HCT116 (cell line): Measurements from ENCODE around the gene ZNF490. TPM values are rescaled to one million over a fixed set of nuclear protein-coding genes. Genes with fewer than 3 reads are reported as not detected.

Experiments
- ATAC-seq: fragments of 200-7000 bp; cut with Tn5 transposase; 2 replicates; pipeline ENCODE4 v1.9.1; 2020; ENCODE audit warnings: mild to moderate bottlenecking, moderate library complexity
- BruUV-seq: library from RNA; stranded (reverse); fragments of 400-500 nt; replicated peaks from 2 replicates; lab custom pipeline; 2021; lab: Mats Ljungman, UMichigan
- CTCF ChIA-PET: fragments of 300-600 bp; sonication (Branson Sonifier 250); formaldehyde crosslinking; loops from one replicate; lab custom pipeline; 2021; ENCODE audit warnings: antibody characterized with exemption; lab: Charles Lee
- POLR2A ChIA-PET: fragments of 300-600, 350-600 bp; sonication (Branson Sonifier 250); formaldehyde crosslinking; loops from one replicate; lab custom pipeline; 2021; ENCODE audit warnings: antibody characterized with exemption; lab: Charles Lee
- RAD21 ChIA-PET, 2 experiments: fragments of 300-600 bp; sonication (Branson Sonifier 250); formaldehyde crosslinking; loops; one replicate each; lab custom pipeline; 2023; ENCODE audit warnings: low total read pairs in 2 of 2; ENCODE audit not compliant: uncharacterized antibody in 2 of 2, unreplicated experiment in 2 of 2, low non-redundant PET in 1 of 2; lab: Charles Lee
- DNase-seq: peaks from one replicate; pipeline ENCODE4 v3.0.0-alpha.2; 2010; ENCODE audit warnings: low read depth, low spot score
- H2AFZ ChIP-seq: fragments of 200-600 bp; shearing (Covaris generic), sonication (generic); 2 replicates; pipeline ENCODE4 v1.6.1; 2017; ENCODE audit warnings: low read depth, mixed run types, mixed read lengths, antibody characterized with exemption, low read length; ENCODE audit not compliant: poor library complexity, severe bottlenecking
- H3K27ac ChIP-seq: 2 replicates; pipeline ENCODE4 v1.5.1; 2012; ENCODE audit warnings: low read depth, low read length
- H3K27me3 ChIP-seq: fragments of 200-600 bp; sonication (generic); 2 replicates; pipeline ENCODE4 v1.6.1; 2016; ENCODE audit warnings: mixed run types, low read length, mixed read lengths; ENCODE audit not compliant: insufficient read depth
- H3K36me3 ChIP-seq, 2 experiments: fragments of 200-500 bp in 1 of 2; fragments of 200-600 bp in 1 of 2; sonication (Bioruptor generic) in 1 of 2; sonication (generic) in 1 of 2; 2 replicates each; pipeline versions ENCODE4 v1.5.1 to v1.6.1; 2014 to 2016; ENCODE audit warnings: low read length in 2 of 2, inconsistent platforms in 1 of 2, mixed read lengths in 1 of 2, mixed run types in 1 of 2; ENCODE audit not compliant: insufficient read depth in 2 of 2, control insufficient read depth in 1 of 2
- H3K4me1 ChIP-seq, 2 experiments: fragments of 200-600 bp in 1 of 2; sonication (generic) in 1 of 2; 2 replicates each; pipeline versions ENCODE4 v1.5.1 to v1.6.1; 2012 to 2017; ENCODE audit warnings: low read length in 2 of 2, inconsistent platforms in 1 of 2, mild to moderate bottlenecking in 1 of 2, mixed read lengths in 1 of 2, mixed run types in 1 of 2, moderate library complexity in 1 of 2; ENCODE audit not compliant: insufficient read depth in 2 of 2, control insufficient read depth in 1 of 2
- H3K4me2 ChIP-seq: fragments of 200-600 bp; sonication (generic); 2 replicates; pipeline ENCODE4 v1.6.1; 2017; ENCODE audit warnings: mixed run types, low read length, mixed read lengths
- H3K4me3 ChIP-seq, 2 experiments: fragments of 200-600 bp in 1 of 2; sonication (generic) in 1 of 2; replicated peaks in 1 of 2; 2 replicates each; pipeline ENCODE4 v1.5.1; 2011 to 2016; ENCODE audit warnings: low read length in 2 of 2, control low read depth in 1 of 2, low read depth in 1 of 2, mild to moderate bottlenecking in 1 of 2, mixed read lengths in 1 of 2, mixed run types in 1 of 2
- H3K79me2 ChIP-seq: fragments of 200-600 bp; sonication (generic); 2 replicates; pipeline ENCODE4 v1.6.1; 2017; ENCODE audit warnings: mild to moderate bottlenecking, mixed run types, low read length, moderate library complexity, mixed read lengths; ENCODE audit not compliant: insufficient read depth
- H3K9ac ChIP-seq: fragments of 200-600 bp; sonication (generic); 2 replicates; pipeline ENCODE4 v1.6.1; 2016; ENCODE audit warnings: low read length, mixed read lengths
- H3K9me2 ChIP-seq: fragments of 200-600 bp; sonication (generic), shearing (Covaris generic); 2 replicates; pipeline ENCODE4 v1.6.1; 2017; ENCODE audit warnings: mixed run types, mild to moderate bottlenecking, moderate library complexity; ENCODE audit not compliant: insufficient read depth
- H3K9me3 ChIP-seq, 2 experiments: fragments of 200-500 bp in 1 of 2; fragments of 200-600 bp in 1 of 2; sonication (Bioruptor generic) in 1 of 2; sonication (generic) in 1 of 2; 2 replicates each; pipeline ENCODE4 v1.6.1; 2014 to 2017; ENCODE audit warnings: low read length in 2 of 2, mixed read lengths in 2 of 2, inconsistent platforms in 1 of 2, low read depth in 1 of 2, mild to moderate bottlenecking in 1 of 2, mixed run types in 1 of 2, moderate library complexity in 1 of 2; ENCODE audit not compliant: control insufficient read depth in 1 of 2, insufficient read depth in 1 of 2
- H4K20me1 ChIP-seq: fragments of 200-600 bp; sonication (generic), shearing (Covaris generic); 2 replicates; pipeline ENCODE4 v1.6.1; 2017; ENCODE audit warnings: mixed run types, mild to moderate bottlenecking, moderate library complexity; ENCODE audit not compliant: insufficient read depth
- EZH2phosphoT487 ChIP-seq: fragments of 200-600 bp; IDR thresholded peaks from 2 replicates; pipeline ENCODE4 v1.6.1; 2018; ENCODE audit warnings: antibody characterized with exemption, borderline replicate concordance
- JUND ChIP-seq: IDR thresholded peaks from 2 replicates; pipeline ENCODE4 v1.6.1; 2012
- SIN3A ChIP-seq: IDR thresholded peaks from 2 replicates; pipeline ENCODE4 v1.6.1; 2012; ENCODE audit warnings: low read depth
- ZFX ChIP-seq: fragments of 450-650 bp; IDR thresholded peaks from 2 replicates; pipeline ENCODE4 v1.6.1; 2017
- intact Hi-C: fragments of 100-400 bp; cut with micrococcal nuclease; formaldehyde crosslinking; loops from 2 replicates; pipeline ENCODE4 v1.10.0; 2022
- total RNA-seq: library from RNA; stranded (reverse); gene quantifications from one replicate; pipeline ENCODE4 v1.2.1, GENCODE V29; 2021; ENCODE audit not compliant: unreplicated experiment

The ZNF490 gene
- total RNA-seq, 1 experiment from 2014 or later, result 5.8 TPM

DNA sequence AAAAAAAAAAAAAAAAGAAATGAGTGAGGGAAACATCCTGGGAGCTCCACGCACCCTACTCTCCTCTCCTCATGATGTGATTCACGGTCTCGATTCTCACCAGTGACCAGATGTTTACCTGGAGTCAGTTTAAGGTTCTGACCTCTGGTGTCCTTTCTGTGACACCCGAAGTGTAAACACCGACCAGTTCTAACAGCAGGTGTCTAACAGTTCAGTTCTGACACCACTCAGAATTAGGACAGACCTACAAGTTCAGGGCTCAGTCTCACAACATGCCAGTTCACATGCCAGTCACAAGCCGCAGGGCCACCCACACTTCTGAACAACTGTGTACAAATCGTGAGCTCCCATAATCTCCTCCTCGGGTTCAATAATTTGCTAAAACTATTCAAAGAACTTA is 65.3 kb downstream of the ZNF490 start:
- H3K9me3 ChIP-seq, result peaks cover 4 to 8% of the 10 kb centered on the region in 2 experiments; a peak in 2 of 4 replicates
- no TSS peak for BruUV-seq

DNA sequence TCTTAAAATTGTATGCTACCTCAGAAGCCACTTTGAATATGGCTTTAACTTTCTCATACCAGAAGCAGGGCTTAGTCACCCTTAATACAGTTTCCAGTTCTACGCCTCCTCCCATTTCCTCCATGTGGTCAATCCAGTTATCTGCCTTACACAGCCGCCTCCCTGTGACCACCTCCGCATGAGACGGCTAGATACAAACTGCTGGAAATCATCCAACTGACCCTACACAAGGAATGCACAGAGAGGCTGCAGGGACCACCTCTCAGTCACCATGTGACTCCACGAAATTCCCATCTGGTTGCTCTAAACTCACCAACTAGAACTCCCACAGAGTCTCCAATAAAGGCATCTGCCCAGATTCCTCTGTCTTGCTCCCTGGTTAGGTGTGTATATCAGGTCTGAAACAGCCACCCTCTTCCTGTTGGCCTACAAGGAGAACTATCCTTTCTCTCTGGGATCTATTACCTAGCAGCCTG is 66.2 kb downstream of the ZNF490 start:
- Histone ChIP-seq H3K4me2 (no peak overlapping the region), H4K20me1 (no peaks in the 10 kb centered on the region), H3K27ac (no peak overlapping the region), H3K36me3 (peaks cover 0 to 7% of the 10 kb centered on the region in 2 experiments; a peak in 1 of 4 replicates), H3K27me3 (no peaks in the 10 kb centered on the region), H3K9me3 (peaks cover 4 to 8% of the 10 kb centered on the region in 2 experiments; a peak in 2 of 4 replicates), H3K79me2 (peaks cover 27% of the 10 kb centered on the region), H3K4me1 (no peaks in the 10 kb centered on the region), H2AFZ (no peak overlapping the region), H3K4me3 (no peak overlapping the region), H3K9ac (no peak overlapping the region), H3K9me2 (no peaks in the 10 kb centered on the region)
- intact Hi-C loops, result no loop called here
- no peak for DNase-seq
- BruUV-seq, result no TSS peak
- POLR2A ChIA-PET, result no interaction called here
- TF ChIP-seq EZH2phosphoT487 (no peak), SIN3A (no peak)
- CTCF ChIA-PET, result no interaction called here
- no peak for ATAC-seq
- RAD21 ChIA-PET, result no interaction called here

More for the DNA sequence above, 65.3 kb downstream of the ZNF490 start:
- ATAC-seq (no peak), DNase-seq (no peak)
- CTCF ChIA-PET, result no interaction called here
- H3K4me1 ChIP-seq, result no peaks in the 10 kb centered on the region
- no peak overlapping the region for H3K27ac ChIP-seq
- intact Hi-C loops, result no loop called here
- no peak overlapping the region for H2AFZ ChIP-seq
- H3K79me2 ChIP-seq, result peaks cover 33% of the 10 kb centered on the region
- H3K4me3 ChIP-seq, result no peak overlapping the region
- no peaks in the 10 kb centered on the region for H4K20me1 ChIP-seq
- no peak overlapping the region for H3K4me2 ChIP-seq
- POLR2A ChIA-PET, result no interaction called here
- TF ChIP-seq SIN3A, result no peak
- no peak for TF ChIP-seq EZH2phosphoT487
- no peak for TF ChIP-seq JUND
- no peak for TF ChIP-seq ZFX
- no peak overlapping the region for H3K9ac ChIP-seq
- RAD21 ChIA-PET, result interaction anchor here in 1 of 2 experiments (0.6 kb wide), 1 partner anchor 24 kb away, joined by 4 read pairs; no protein-coding TSS in a partner anchor
- H3K9me2 ChIP-seq, result no peaks in the 10 kb centered on the region
- peaks cover 0 to 10% of the 10 kb centered on the region in 2 experiments; a peak in 1 of 4 replicates for H3K36me3 ChIP-seq
- H3K27me3 ChIP-seq, result no peaks in the 10 kb centered on the region
